Measurements from ENCODE around the gene CCDC87.
"Not testable (repeated sequence)": the region's sequence is repeated elsewhere in the genome, so short reads cannot be mapped to it uniquely, and the experiment has no call there.

The CCDC87 gene

GRCh38 chr11:66614073-66614472 lies 21.2 kb upstream of the CCDC87 start:
- no peak for DNase-seq (ENCODE audit: low read depth)

DNA sequence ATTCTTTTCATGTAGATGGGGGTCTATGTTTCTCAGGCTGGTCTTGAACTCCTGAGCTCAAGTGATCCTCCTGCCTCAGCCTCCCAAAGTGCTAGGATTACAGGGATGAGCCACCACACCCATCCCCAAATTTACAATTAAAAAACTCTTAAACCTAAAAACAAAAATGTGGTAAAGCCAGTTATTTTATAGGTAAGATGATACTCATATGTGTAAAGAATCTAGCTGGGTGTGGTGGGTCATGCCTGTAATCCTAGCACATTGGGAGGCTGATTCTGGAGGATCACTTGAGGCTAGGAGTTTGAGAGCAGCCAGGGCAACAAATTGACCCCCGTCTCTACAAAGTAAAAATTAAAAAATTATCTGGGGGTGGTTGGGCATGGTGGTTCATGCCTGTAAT lies 19.6 kb upstream of the CCDC87 start:
- DNase-seq (ENCODE audit: low read depth) = no peak

- DNase-seq (ENCODE audit: low read depth) = no peak
Measured at GRCh38 chr11:66609721-66610617, 17.1 kb upstream of the CCDC87 start.

DNA sequence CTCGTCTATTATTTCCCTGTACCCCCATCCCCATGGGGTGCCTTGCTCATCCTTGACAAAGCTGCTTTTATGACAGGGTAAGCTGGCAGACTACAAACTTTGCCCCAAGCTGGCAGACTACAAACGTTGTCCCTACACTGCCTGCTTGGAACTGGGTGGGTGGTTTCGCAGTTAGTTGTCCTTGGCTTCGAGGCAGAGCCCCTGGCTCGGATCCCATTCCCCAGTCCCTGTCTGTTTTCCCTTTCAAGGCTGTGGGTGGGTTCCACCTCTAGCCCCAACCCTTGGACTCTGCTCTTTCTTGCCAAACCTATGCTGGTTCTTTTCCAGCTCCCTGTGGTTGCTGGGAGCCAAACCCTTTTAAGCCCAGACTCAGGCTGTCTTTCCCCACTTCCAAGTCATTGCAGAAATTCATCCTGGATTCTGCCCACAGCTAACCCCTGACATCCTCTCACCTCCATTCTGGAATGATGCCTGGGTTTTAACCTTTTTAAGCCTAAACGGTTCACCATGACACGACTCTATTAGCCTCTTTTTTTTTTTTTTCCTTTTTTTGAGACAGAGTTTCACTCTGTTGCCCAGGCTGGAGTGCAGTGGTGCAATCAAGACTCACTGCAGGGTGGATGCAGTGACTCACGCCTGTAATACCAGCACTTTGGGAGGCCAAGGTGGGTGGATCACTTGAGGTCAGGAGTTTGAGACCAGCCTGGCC lies 14.4 kb upstream of the CCDC87 start:
- DNase-seq (ENCODE audit: low read depth) = peak; percentile 46

DNA sequence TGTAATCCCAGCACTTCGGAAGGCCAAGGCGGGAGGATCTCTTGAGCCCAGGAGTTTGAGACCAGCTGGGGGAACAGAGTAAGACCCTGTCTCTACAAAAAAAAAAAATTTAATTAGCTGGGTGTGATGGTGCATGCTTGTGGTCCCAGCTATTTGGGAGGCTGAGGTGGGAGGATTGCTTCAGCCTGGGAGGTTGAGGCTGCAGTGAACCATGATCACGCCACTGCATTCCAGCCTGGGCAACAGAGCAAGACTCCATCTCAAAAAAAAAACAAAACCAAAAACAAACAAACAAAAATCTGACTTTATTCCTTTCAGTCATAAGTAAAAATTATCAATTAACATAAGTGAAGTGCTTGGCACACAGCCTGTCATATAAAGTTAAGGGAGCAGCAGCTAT lies 13.7 kb upstream of the CCDC87 start:
- DNase-seq (ENCODE audit: low read depth) = not testable (repeated sequence)

- no peak for DNase-seq (ENCODE audit: low read depth)
Measured at GRCh38 chr11:66604155-66604554, 11.3 kb upstream of the CCDC87 start.

DNA sequence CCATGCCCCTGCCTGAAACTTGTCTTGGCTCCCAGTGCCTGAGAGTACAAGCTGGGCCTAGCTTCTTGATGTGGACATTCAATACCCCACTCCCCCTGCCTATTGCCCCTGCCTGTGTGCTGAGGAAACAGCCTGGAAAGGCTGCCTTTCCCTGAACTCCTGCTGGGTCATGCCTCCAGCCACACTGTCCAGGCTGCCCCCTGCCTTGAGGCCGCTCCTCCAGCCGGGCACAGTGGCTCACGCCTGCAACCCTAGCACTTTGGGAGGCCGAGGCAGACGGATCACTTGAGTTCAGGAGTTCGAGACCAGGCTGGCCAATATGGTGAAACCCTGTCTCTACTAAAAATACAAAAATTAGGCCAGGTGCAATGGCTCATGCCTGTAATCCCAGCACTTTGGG lies 10.2 kb upstream of the CCDC87 start:
- DNase-seq (ENCODE audit: low read depth) = no peak

GRCh38 chr11:66600631-66601233 lies 7.9 kb upstream of the CCDC87 start:
- DNase-seq (ENCODE audit: low read depth) = no peak

- DNase-seq (ENCODE audit: low read depth) = no peak
Measured at GRCh38 chr11:66600219-66600618, 7.4 kb upstream of the CCDC87 start.

GRCh38 chr11:66598993-66599392 lies 6.1 kb upstream of the CCDC87 start:
- no peak for DNase-seq (ENCODE audit: low read depth)

- DNase-seq (ENCODE audit: low read depth) = no peak
Measured at GRCh38 chr11:66595245-66595904, 2.5 kb upstream of the CCDC87 start.

DNA sequence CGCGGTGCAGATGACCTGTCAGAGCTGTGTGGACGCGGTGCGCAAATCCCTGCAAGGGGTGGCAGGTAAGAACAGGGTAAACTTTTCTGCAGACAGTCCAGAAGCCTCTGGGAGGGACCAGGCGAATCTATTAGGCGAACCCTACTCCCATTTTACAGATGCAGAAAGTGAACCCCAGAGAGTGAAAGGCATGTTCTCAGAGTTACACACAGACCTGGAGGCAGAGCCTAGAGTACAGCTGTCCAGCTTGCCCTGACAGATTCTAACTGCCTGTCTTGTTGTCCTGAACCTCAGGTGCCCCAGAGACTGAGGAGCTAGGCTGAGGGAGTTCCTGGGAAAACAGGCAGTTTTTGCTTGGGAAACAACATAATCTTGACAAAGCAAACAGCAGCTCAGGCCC lies 787 bp upstream of the CCDC87 start:
- DNase-seq (ENCODE audit: low read depth) = no peak

- DNase-seq (ENCODE audit: low read depth) = no peak
Measured at GRCh38 chr11:66593303-66593635, 406 bp upstream of the CCDC87 start.

DNA sequence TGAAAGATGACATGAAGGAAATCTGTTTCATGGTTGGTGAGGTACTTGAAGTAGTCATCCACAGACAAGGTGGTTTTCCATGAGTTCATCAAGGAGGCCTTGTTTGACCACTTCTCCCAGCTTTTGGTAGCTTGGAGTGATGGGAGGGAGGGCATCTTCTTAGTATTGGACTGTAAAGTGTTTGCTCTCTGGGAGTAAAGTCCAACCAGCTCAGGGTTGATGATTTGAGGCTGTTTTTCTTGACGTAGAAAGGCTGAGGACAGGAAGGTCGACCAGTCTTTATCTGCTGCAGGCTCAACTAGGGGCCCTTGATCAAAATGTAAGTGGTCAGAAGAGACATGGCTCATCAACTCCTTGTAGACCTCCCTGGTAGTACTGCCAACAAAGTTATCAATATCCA lies 1.7 kb downstream of the CCDC87 start:
- DNase-seq (ENCODE audit: low read depth) = no peak

GRCh38 chr11:66589996-66590675 lies 2.7 kb downstream of the CCDC87 start:
- no peak for DNase-seq (ENCODE audit: low read depth)

GRCh38 chr11:66589315-66589714 lies 3.5 kb downstream of the CCDC87 start:
- not testable (repeated sequence) for DNase-seq (ENCODE audit: low read depth)

GRCh38 chr11:66586136-66586535 lies 6.7 kb downstream of the CCDC87 start:
- DNase-seq (ENCODE audit: low read depth) = no peak

DNA sequence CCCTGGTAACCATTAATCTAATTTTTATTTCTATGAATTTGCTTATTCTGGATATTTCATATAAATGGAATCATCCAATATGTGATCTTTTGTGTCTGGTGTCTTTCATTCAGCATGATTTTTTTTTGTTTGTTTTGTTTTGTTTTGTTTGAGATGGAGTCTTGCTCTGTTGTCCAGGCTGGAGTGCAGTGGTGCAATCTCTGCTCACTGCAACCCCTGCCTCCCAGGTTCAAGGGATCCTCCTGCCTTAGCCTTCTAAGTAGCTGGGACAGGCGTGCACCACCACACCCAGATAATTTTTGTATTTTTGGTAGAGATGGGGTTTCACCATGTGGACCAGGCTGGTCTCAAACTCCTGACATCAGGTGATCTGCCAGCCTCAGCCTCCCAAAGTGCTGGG lies 7.4 kb downstream of the CCDC87 start:
- DNase-seq (ENCODE audit: low read depth) = not testable (repeated sequence)

DNA sequence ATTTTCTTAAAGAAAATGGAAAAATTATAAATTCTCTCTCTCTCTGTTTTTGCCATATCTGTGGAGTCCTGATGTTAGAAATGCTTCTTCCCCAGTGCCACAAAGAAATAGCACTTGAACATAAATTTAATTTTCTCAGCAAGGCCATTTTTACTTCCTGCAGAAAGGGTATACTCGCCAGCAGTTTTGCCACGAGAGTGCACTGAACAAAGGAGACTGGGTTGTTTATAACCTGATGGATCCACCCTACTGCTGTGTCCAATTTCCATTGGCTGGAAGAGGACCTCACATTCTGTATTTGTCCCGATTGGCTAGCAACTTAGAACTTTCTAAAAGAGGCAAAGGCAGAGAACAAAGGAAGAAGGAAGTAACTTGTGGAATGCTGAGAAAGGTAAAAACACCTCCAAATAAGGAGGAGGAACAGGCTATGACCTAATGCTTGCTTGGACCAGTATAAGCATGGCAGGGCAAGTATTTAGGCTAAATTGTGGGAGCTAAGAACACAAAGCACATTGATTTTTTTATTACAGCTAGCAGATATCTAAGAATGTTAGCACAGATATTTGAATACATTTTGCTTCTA lies 10.2 kb downstream of the CCDC87 start:
- not testable (repeated sequence) for DNase-seq (ENCODE audit: low read depth)

DNA sequence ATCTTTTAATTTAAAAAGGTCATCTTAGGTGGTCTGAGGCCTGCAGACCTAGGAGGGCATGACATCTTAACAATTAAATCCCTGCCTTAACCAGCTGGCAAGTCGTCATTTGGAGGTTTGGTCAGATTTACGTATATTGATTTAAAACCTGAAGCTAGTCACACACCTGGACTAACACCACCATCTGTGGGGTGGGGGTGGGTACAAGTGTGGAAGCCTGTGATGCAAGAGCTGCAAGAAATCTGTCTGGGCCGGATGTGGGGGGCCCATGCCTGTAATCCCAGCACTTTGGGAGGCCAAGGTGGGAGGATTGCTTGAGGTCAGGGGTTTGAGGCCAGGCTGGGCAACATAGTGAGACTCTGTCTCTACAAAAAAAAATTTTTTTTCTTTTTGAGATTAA lies 11.6 kb downstream of the CCDC87 start:
- DNase-seq (ENCODE audit: low read depth) = no peak

GRCh38 chr11:66580803-66581202 lies 12.1 kb downstream of the CCDC87 start:
- no peak for DNase-seq (ENCODE audit: low read depth)
